Heart left ventricle (tissue), 16 donors: ENCODE measurements around the gene TOP3B. TPM values are rescaled to one million over a fixed set of nuclear protein-coding genes. Genes with fewer than 3 reads are reported as not detected.

ENCODE experiments used
- ATAC-seq, 4 donors: fragments of 200-7000 bp; cut with Tn5 transposase; one replicate each; pipeline ENCODE4 v1.9.1; 2020 to 2022; ENCODE audit warnings: moderate library complexity in 4 of 4, mild to moderate bottlenecking in 3 of 4, moderate number of reproducible peaks in 1 of 4
- DNase-seq, 5 donors: peaks; one replicate each; pipeline ENCODE4 v3.0.0-alpha.2; 2020
- H3K27ac ChIP-seq, 12 donors: fragments of 200-600 bp; sonication (generic) in 4 of 12; one replicate each; pipeline versions ENCODE4 v1.5.0 to v1.8.0; 2016 to 2022; ENCODE audit warnings: mild to moderate bottlenecking in 2 of 12
- H3K27me3 ChIP-seq, 9 donors: fragments of 200-600 bp; sonication (generic) in 2 of 9; one replicate each; pipeline versions ENCODE4 v1.5.1 to v1.8.0; 2016 to 2022; ENCODE audit warnings: mild to moderate bottlenecking in 3 of 9
- H3K36me3 ChIP-seq, 9 donors: fragments of 200-600 bp; sonication (generic) in 2 of 9; one replicate each; pipeline versions ENCODE4 v1.5.0 to v1.8.0; 2018 to 2022; ENCODE audit warnings: mild to moderate bottlenecking in 2 of 9
- H3K4me1 ChIP-seq, 12 donors: fragments of 200-600 bp; sonication (generic) in 4 of 12; one replicate each; pipeline versions ENCODE4 v1.5.0 to v1.8.0; 2016 to 2022; ENCODE audit warnings: mild to moderate bottlenecking in 3 of 12
- H3K4me3 ChIP-seq, 12 donors: fragments of 200-600 bp; sonication (generic) in 4 of 12; one replicate each; pipeline versions ENCODE4 v1.5.0 to v1.8.0; 2017 to 2022; ENCODE audit warnings: mild to moderate bottlenecking in 9 of 12, moderate library complexity in 4 of 12
- H3K9me3 ChIP-seq, 12 donors: fragments of 200-600 bp; sonication (generic) in 4 of 12; one replicate each; pipeline versions ENCODE4 v1.5.0 to v1.8.0; 2016 to 2022; ENCODE audit warnings: mild to moderate bottlenecking in 1 of 12
- POLR2A ChIP-seq, 2 donors: fragments of 450-650 bp; IDR thresholded peaks; one replicate each; pipeline ENCODE4 v1.6.1; 2017; ENCODE audit warnings: antibody characterized with exemption in 2 of 2, mild to moderate bottlenecking in 2 of 2, moderate library complexity in 2 of 2
- WGBS, 4 donors: extraction: QIAGEN DNeasy Blood & Tissue Kit in 2 of 4; methylation state at CpG; one replicate each; pipeline versions ENCODE4 v1.1.5 to v1.1.7; 2013 to 2018; 5-methylcytosine and 5-hydroxymethylcytosine counted together
- intact Hi-C, 10 donors: fragments of 100-400 bp; cut with DNase I; formaldehyde crosslinking; loops; one replicate each; pipeline versions ENCODE4 v1.11.1 to v1.14.2; 2022
- polyA plus RNA-seq, 2 donors: library from polyadenylated mRNA; stranded (reverse); fragments of 200-250 nt; gene quantifications; one replicate each; pipeline ENCODE4 v1.2.3, GENCODE V29; 2013
- total RNA-seq, 9 donors: library from RNA; depleted of rRNA in 2 of 9; stranded (reverse); fragments of >200 nt in 2 of 9; fragmentation: NEBNext Ultra II Directional in 3 of 9; extraction: Animal tissue kit (Norgen Biotek cat#: 25700) in 3 of 9; gene quantifications; one replicate each; pipeline versions ENCODE4 v1.1.0 to v1.2.4, GENCODE V29; 2016 to 2023
- TF ChIP-seq, protein P1 (sequence below), 12 donors: fragments of 200-600 bp; sonication (generic) in 4 of 12; IDR thresholded peaks; one replicate each; pipeline versions ENCODE4 v1.5.0 to v1.8.0; 2018 to 2022; ENCODE audit warnings: antibody characterized with exemption in 12 of 12, mild to moderate bottlenecking in 5 of 12
- donor health status: ischemic (EF 13 %, LVEDD 7.1; RV severe dilation, severe dysfunction).
- donor health status: healthy with polysubstance abuse.
- donor health status: DM: no; HTN: yes; CAD: no.
- donor health status: DM: no; HTN: no; CAD: no.
- donor health status: ischemic (EF 25% LVEDD 6.9; RV normal size, moderate dysfunction).
- donor health status: ischemic (EF 25% LVEDD 5.7; RV mildly dilated, moderate dysfunction).
- donor health status: healthy.
- donor health status: DM: yes; HTN: yes; CAD: no.
- donor health status: ischemic (EF 35%, LVEDD 5.7; RV mildly dilated, moderate dysfunction).
- donor health status: nonischemic (EF 11% LVEDD 7.7; RV severe dilation, severe dysfunction).
- donor health status: DM: yes; HTN: yes; CAD: no.
- donor health status: PGD.
- donor health status: ischemic (EF 29% LVEDD 5.4; RV normal size, mild dysfunction).
- donor health status: nonischemic (EF 23%, LVEDD 6.1; RV moderate dilation, normal function).

Gene TOP3B
- total and polyA plus RNA-seq, 11 donors: 9.5 to 12.9 (median 11.1) TPM

DNA sequence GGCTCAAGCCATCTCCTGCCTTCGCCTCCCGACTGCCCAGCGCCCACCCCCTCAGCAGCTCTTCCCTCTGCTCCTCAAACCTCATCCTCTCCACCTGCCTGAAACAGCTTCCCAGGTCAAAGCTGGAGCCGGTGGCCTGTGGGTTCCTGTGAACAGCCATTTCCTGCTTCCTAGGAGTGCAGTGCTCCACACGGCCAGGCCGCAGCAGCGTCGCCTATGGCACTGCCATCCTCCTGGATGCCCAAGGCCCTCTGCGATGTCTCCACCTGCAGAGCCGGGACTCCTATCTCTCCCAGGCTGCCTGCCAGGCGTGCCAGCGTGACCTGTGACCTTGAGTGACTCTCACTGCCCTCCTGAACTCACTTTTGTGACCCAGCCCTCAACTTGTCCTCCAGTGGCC is 54.5 kb downstream of the TOP3B start:
- intact Hi-C loops: loop anchor here in 2 of 10 donors (5.0 to 10.0 kb wide), 2 partner anchors 39 to 53 kb away; no protein-coding TSS in a partner anchor
- DNase-seq: no peak
- WGBS, 4 donors: 72 to 77% (median 76%) methylated on average over 8 to 12 of the region's 12 CpGs
- no peak for ATAC-seq
- H3K36me3 ChIP-seq: peaks cover 2 to 96% (median 82%) of the 10 kb centered on the region in 9 donors
- H3K4me3 ChIP-seq: no peak overlapping the region
- H3K9me3 ChIP-seq: no peaks in the 10 kb centered on the region
- H3K4me1 ChIP-seq: peaks cover 0 to 15% (median 0%) of the 10 kb centered on the region in 12 donors
- TF ChIP-seq POLR2A (IDR thresholded peaks at IDR 0.05): no peak
- TF ChIP-seq, protein P1, sequence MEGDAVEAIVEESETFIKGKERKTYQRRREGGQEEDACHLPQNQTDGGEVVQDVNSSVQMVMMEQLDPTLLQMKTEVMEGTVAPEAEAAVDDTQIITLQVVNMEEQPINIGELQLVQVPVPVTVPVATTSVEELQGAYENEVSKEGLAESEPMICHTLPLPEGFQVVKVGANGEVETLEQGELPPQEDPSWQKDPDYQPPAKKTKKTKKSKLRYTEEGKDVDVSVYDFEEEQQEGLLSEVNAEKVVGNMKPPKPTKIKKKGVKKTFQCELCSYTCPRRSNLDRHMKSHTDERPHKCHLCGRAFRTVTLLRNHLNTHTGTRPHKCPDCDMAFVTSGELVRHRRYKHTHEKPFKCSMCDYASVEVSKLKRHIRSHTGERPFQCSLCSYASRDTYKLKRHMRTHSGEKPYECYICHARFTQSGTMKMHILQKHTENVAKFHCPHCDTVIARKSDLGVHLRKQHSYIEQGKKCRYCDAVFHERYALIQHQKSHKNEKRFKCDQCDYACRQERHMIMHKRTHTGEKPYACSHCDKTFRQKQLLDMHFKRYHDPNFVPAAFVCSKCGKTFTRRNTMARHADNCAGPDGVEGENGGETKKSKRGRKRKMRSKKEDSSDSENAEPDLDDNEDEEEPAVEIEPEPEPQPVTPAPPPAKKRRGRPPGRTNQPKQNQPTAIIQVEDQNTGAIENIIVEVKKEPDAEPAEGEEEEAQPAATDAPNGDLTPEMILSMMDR (IDR thresholded peaks at IDR 0.05): no peak
- H3K27ac ChIP-seq: no peak overlapping the region
- H3K27me3 ChIP-seq: no peaks in the 10 kb centered on the region

DNA sequence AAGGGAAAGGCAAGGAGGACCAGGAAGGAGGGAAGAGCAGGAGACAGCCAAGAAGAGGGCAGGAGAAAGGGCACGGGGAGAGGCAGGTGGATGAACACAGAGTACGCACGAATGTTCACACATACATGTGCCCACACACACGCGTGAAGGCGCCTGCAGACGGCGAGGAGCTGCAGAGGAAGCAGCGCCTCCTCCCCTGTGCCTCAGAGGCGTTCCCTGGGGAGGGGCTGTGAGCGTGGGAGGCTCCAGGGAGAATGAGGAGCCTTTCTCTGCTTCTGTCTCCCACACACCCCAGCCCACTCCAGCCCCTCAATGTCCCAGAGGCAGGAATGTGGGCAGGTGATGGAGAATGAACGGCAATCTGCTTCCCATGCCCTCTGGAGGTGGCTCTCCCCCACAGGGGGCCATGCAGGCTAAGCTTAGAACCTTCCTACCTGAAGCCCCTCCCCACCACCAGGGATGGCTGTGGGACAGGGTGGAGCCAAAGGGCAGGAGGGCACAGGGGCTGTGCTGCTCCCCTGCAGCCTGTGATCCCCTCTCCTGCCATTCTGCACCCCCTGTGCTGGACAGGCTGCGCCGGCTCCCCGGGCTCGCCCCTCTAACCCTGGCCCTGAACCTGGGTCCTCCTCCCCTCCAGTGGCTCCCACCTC is 55.3 kb downstream of the TOP3B start:
- no peak for TF ChIP-seq POLR2A (IDR thresholded peaks at IDR 0.05)
- TF ChIP-seq, protein P1 (IDR thresholded peaks at IDR 0.05): no peak
- ATAC-seq (peak in 1 of 4 donors; percentile 4), DNase-seq (no peak)
- WGBS, 4 donors: 74 to 78% (median 76%) methylated on average over 15 to 16 of the region's 16 CpGs
- Histone ChIP-seq H3K4me1 (peaks cover 0 to 15% (median 0%) of the 10 kb centered on the region in 12 donors), H3K27ac (no peak overlapping the region), H3K27me3 (no peaks in the 10 kb centered on the region), H3K9me3 (no peaks in the 10 kb centered on the region), H3K4me3 (no peak overlapping the region), H3K36me3 (peaks cover 2 to 96% (median 82%) of the 10 kb centered on the region in 9 donors)
- intact Hi-C loops: loop anchor here in 2 of 10 donors (5.0 to 10.0 kb wide), 2 partner anchors 40 to 52 kb away; no protein-coding TSS in a partner anchor

DNA sequence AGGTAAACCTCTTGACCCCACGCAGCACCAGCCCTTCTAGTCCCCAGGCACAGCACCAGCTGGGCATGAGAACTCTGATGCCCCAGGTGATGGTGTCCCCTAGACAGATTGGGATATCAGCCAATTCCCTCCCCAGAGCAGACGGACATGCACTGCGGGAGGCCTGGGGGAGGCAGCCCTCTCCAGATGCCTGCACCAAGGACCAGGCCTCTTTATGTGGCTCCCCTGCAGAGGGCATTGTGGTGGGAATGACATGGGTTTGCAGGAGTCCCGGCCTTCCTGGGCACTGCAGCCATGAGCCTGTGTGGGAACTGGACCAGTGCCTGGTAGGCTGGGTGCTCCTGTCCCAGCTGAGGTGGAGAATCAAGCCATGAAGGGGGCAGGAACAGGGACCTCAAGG is 55.9 kb downstream of the TOP3B start:
- no peaks in the 10 kb centered on the region for H3K9me3 ChIP-seq
- H3K4me1 ChIP-seq: peaks cover 0 to 15% (median 0%) of the 10 kb centered on the region in 12 donors
- no peak overlapping the region for H3K27ac ChIP-seq
- no peak for DNase-seq
- peaks cover 0 to 96% (median 81%) of the 10 kb centered on the region in 9 donors for H3K36me3 ChIP-seq
- TF ChIP-seq POLR2A (IDR thresholded peaks at IDR 0.05): no peak
- TF ChIP-seq, protein P1 (IDR thresholded peaks at IDR 0.05): no peak
- no peak for ATAC-seq
- WGBS, 4 donors: 81 to 100% (median 93%) methylated on average over 3 to 4 of the region's 4 CpGs
- no peak overlapping the region for H3K4me3 ChIP-seq
- intact Hi-C loops: loop anchor here in 2 of 10 donors (5.0 to 10.0 kb wide), 2 partner anchors 41 to 52 kb away; no protein-coding TSS in a partner anchor
- H3K27me3 ChIP-seq: no peaks in the 10 kb centered on the region

DNA sequence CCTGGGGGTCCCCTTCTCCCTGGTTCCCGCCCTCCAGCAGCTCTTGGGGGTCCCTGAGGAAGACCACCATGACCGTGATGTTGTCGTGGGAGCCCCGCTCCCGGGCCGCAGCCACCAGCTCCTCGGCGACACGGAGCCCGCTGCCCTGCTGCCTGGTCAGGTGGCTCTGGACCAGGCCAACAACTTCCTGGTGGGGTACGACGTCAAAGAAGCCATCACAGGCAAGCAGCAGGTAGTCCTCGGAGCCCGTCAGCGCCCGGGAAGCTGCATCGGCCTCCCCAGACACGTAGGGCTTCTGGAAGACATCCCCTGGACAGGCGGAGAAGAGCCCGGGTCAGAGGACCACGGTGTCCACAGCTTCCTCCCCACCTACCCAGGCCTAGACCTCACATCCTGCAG is 59.4 kb downstream of the TOP3B start:
- H3K4me1 ChIP-seq: peaks cover 0 to 12% (median 0%) of the 10 kb centered on the region in 12 donors
- H3K27ac ChIP-seq: no peak overlapping the region
- intact Hi-C loops: loop anchor here in 1 of 10 donors (10.0 kb wide), 1 partner anchor 48 kb away; no protein-coding TSS in a partner anchor
- WGBS, 4 donors: 85 to 96% (median 95%) methylated on average over 4 to 21 of the region's 21 CpGs
- TF ChIP-seq POLR2A (IDR thresholded peaks at IDR 0.05): no peak
- TF ChIP-seq, protein P1 (IDR thresholded peaks at IDR 0.05): no peak
- H3K27me3 ChIP-seq: no peaks in the 10 kb centered on the region
- ATAC-seq (no peak), DNase-seq (no peak)
- peaks cover 0 to 69% (median 53%) of the 10 kb centered on the region in 9 donors for H3K36me3 ChIP-seq
- no peaks in the 10 kb centered on the region for H3K9me3 ChIP-seq
- H3K4me3 ChIP-seq: no peak overlapping the region
